Fibroblast of peridontal ligament (primary cell): ENCODE measurements around the gene PPM1D.

Source experiments
- DNase-seq: peaks from one replicate; pipeline ENCODE4 v3.0.0-alpha.2; 2010; ENCODE audit errors: extremely low read depth

PPM1D gene

GRCh38 chr17:60618854-60619526, 19.0 kb downstream of the PPM1D start:
- no peak for DNase-seq

GRCh38 chr17:60622961-60623360, 23.0 kb downstream of the PPM1D start:
- no peak for DNase-seq

GRCh38 chr17:60623415-60623814, 23.4 kb downstream of the PPM1D start:
- DNase-seq: no peak

GRCh38 chr17:60627124-60627523, 27.1 kb downstream of the PPM1D start:
- DNase-seq: no peak

GRCh38 chr17:60628252-60628889, 28.4 kb downstream of the PPM1D start:
- DNase-seq: no peak

- no peak for DNase-seq
Measured at GRCh38 chr17:60629120-60629519, 29.1 kb downstream of the PPM1D start.

- no peak for DNase-seq
Measured at GRCh38 chr17:60630352-60630751, 30.4 kb downstream of the PPM1D start.

GRCh38 chr17:60631119-60631518, 31.1 kb downstream of the PPM1D start:
- DNase-seq: no peak

- DNase-seq: no peak
Measured at GRCh38 chr17:60637683-60638082, 37.7 kb downstream of the PPM1D start.

- DNase-seq: no peak
Measured at GRCh38 chr17:60639019-60639330, 39.0 kb downstream of the PPM1D start.

GRCh38 chr17:60640503-60640902, 40.5 kb downstream of the PPM1D start:
- peak; percentile 30 for DNase-seq

GRCh38 chr17:60641126-60641525, 41.1 kb downstream of the PPM1D start:
- no peak for DNase-seq

- DNase-seq: peak; percentile 86
Measured at GRCh38 chr17:60641810-60642220, 41.8 kb downstream of the PPM1D start.

- no peak for DNase-seq
Measured at GRCh38 chr17:60645918-60646523, 46.0 kb downstream of the PPM1D start.

GRCh38 chr17:60646701-60647100, 46.7 kb downstream of the PPM1D start:
- no peak for DNase-seq

- no peak for DNase-seq
Measured at GRCh38 chr17:60647705-60648104, 47.7 kb downstream of the PPM1D start.

- no peak for DNase-seq
Measured at GRCh38 chr17:60652454-60653247, 52.7 kb downstream of the PPM1D start.

- no peak for DNase-seq
Measured at GRCh38 chr17:60653569-60653968, 53.6 kb downstream of the PPM1D start.

GRCh38 chr17:60656499-60656898, 56.5 kb downstream of the PPM1D start:
- DNase-seq: no peak

GRCh38 chr17:60659156-60659555, 59.2 kb downstream of the PPM1D start:
- DNase-seq: no peak

- no peak for DNase-seq
Measured at GRCh38 chr17:60661489-60661888, 61.5 kb downstream of the PPM1D start.

GRCh38 chr17:60664022-60664421, 64.0 kb downstream of the PPM1D start:
- DNase-seq: peak; percentile 62

- DNase-seq: no peak
Measured at GRCh38 chr17:60665602-60666001, 65.6 kb downstream of the PPM1D start.
